ENCODE data around the gene VAV3. TPM values are rescaled to one million over a fixed set of nuclear protein-coding genes. Genes with fewer than 3 reads are reported as not detected.

Gene VAV3
- polyA plus RNA-seq, 1 donor (not counting 4 experiments of a cell fraction or from before 2014, with no cell fraction given) = 19.6 TPM

GRCh38 chr1:107896936-107897335, 68.0 kb downstream of the VAV3 start:
- H3K27me3 ChIP-seq (ENCODE audit: control insufficient read depth, extremely low read depth, insufficient read depth, low read length) = no peaks in the 10 kb centered on the region
- H3K4me1 ChIP-seq (ENCODE audit: control insufficient read depth, extremely low read depth, insufficient read depth, low read length) = no peaks in the 10 kb centered on the region
- no peak for FAIRE-seq
- H3K4me3 ChIP-seq (ENCODE audit: control insufficient read depth in 2 of 3, extremely low read depth in 1 of 3, insufficient read depth in 2 of 3, low read depth in 1 of 3, low read length in 3 of 3) = no peak overlapping the region
- no peaks in the 10 kb centered on the region for H3K9me1 ChIP-seq (ENCODE audit: control insufficient read depth, extremely low read depth, insufficient read depth, low read length)
- TF ChIP-seq EZH2 (IDR thresholded peaks at IDR 0.05; ENCODE audit: low read length) = no peak
- TF ChIP-seq CTCF (optimal IDR thresholded peaks at IDR 0.05 in 1 of 3, IDR thresholded peaks at IDR 0.05 in 1 of 3, conservative IDR thresholded peaks at IDR 0.05 in 1 of 3; ENCODE audit: extremely low read depth in 1 of 3, insufficient read depth in 2 of 3, low read length in 3 of 3) = no peak
- H3K79me2 ChIP-seq (ENCODE audit: control insufficient read depth, insufficient read depth, low read length) = no peaks in the 10 kb centered on the region
- dilution Hi-C loops (cut with MboI; ENCODE audit: extremely low pct_ligation_motif_present, low sequenced_read_pairs) = no loop called here
- no peak overlapping the region for H3K9ac ChIP-seq (ENCODE audit: control insufficient read depth, extremely low read depth, insufficient read depth, low read length)
- no peak for DNase-seq (ENCODE audit: low read depth, low spot score)
- no peaks in the 10 kb centered on the region for H3K9me3 ChIP-seq (ENCODE audit: control insufficient read depth, low read depth, low read length)
- no peak overlapping the region for H3K4me2 ChIP-seq (ENCODE audit: control insufficient read depth, extremely low read depth, insufficient read depth, low read depth, low read length)
- H2AFZ ChIP-seq (ENCODE audit: control insufficient read depth, low read length) = no peak overlapping the region
- H4K20me1 ChIP-seq (ENCODE audit: control insufficient read depth, extremely low read depth, insufficient read depth, low read length) = no peaks in the 10 kb centered on the region
- no peak overlapping the region for H3K27ac ChIP-seq (ENCODE audit: control insufficient read depth, insufficient read depth, low read length)
- no peaks in the 10 kb centered on the region for H3K36me3 ChIP-seq (ENCODE audit: control insufficient read depth in 2 of 2, extremely low read depth in 1 of 2, insufficient read depth in 2 of 2, low read length in 2 of 2)

- FAIRE-seq (no peak), DNase-seq (ENCODE audit: low read depth, low spot score) (no peak)
- no peaks in the 10 kb centered on the region for H3K36me3 ChIP-seq (ENCODE audit: control insufficient read depth in 2 of 2, extremely low read depth in 1 of 2, insufficient read depth in 2 of 2, low read length in 2 of 2)
- no peaks in the 10 kb centered on the region for H3K79me2 ChIP-seq (ENCODE audit: control insufficient read depth, insufficient read depth, low read length)
- no peak overlapping the region for H3K4me3 ChIP-seq (ENCODE audit: control insufficient read depth in 2 of 3, extremely low read depth in 1 of 3, insufficient read depth in 2 of 3, low read depth in 1 of 3, low read length in 3 of 3)
- no peak overlapping the region for H2AFZ ChIP-seq (ENCODE audit: control insufficient read depth, low read length)
- dilution Hi-C loops (cut with MboI; ENCODE audit: extremely low pct_ligation_motif_present, low sequenced_read_pairs) = no loop called here
- H3K9ac ChIP-seq (ENCODE audit: control insufficient read depth, extremely low read depth, insufficient read depth, low read length) = no peak overlapping the region
- H3K9me3 ChIP-seq (ENCODE audit: control insufficient read depth, low read depth, low read length) = no peaks in the 10 kb centered on the region
- TF ChIP-seq EZH2 (IDR thresholded peaks at IDR 0.05; ENCODE audit: low read length) (no peak), CTCF (optimal IDR thresholded peaks at IDR 0.05 in 1 of 3, IDR thresholded peaks at IDR 0.05 in 1 of 3, conservative IDR thresholded peaks at IDR 0.05 in 1 of 3; ENCODE audit: extremely low read depth in 1 of 3, insufficient read depth in 2 of 3, low read length in 3 of 3) (no peak)
- H3K9me1 ChIP-seq (ENCODE audit: control insufficient read depth, extremely low read depth, insufficient read depth, low read length) = no peaks in the 10 kb centered on the region
- H3K27ac ChIP-seq (ENCODE audit: control insufficient read depth, insufficient read depth, low read length) = no peak overlapping the region
- no peaks in the 10 kb centered on the region for H3K4me1 ChIP-seq (ENCODE audit: control insufficient read depth, extremely low read depth, insufficient read depth, low read length)
- no peaks in the 10 kb centered on the region for H4K20me1 ChIP-seq (ENCODE audit: control insufficient read depth, extremely low read depth, insufficient read depth, low read length)
- H3K27me3 ChIP-seq (ENCODE audit: control insufficient read depth, extremely low read depth, insufficient read depth, low read length) = no peaks in the 10 kb centered on the region
- H3K4me2 ChIP-seq (ENCODE audit: control insufficient read depth, extremely low read depth, insufficient read depth, low read depth, low read length) = no peak overlapping the region
These were observed 68.6 kb downstream of the VAV3 start for GRCh38 chr1:107896401-107896800.
